Choroid plexus epithelial cell (primary cell): Measurements from ENCODE around the gene PTP4A2.
"Not testable (repeated sequence)": the region's sequence is repeated elsewhere in the genome, so short reads cannot be mapped to it uniquely, and the experiment has no call there.

ENCODE experiments used
- DNase-seq: peaks from one replicate; pipeline ENCODE4 v3.0.0-alpha.2; 2010; ENCODE audit warnings: low read depth
- H3K4me3 ChIP-seq: 2 replicates; pipeline ENCODE4 v1.5.1; 2011; ENCODE audit warnings: low read depth, mild to moderate bottlenecking, control low read depth, low read length, moderate library complexity
- TF ChIP-seq, protein P1 (sequence below): conservative IDR thresholded peaks from 2 replicates; pipeline ENCODE4 v1.5.1; 2011; ENCODE audit warnings: low read depth, mild to moderate bottlenecking, control low read depth, inconsistent platforms, low read length, moderate library complexity

Gene PTP4A2

DNA sequence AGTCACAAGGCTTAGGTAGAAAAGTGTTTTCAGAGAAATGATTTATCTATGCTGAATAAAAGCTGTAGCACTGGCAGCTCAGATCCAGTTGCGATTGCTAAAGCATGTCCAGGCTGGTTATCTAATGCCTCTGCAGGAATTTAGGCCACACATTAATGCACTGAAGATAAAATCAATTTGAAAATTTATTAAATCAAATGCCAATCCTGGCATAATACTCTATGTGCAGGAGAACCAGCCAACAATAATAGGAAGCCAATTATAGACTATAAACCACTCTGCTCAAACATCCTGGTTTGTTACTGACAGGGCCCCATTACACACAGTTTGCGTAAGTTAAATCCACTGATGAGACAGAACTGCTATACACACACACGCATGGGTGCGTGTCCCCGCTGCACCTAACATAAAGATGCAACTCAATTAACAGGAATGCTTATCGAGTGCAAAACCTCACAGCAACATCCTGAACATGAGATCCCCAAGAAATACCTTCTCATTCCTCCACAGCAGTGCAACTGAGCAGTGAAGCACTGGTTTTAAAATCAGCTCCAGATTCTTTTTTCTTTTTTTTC is 40.6 kb downstream of the PTP4A2 start:
- H3K4me3 ChIP-seq, result no peak overlapping the region
- TF ChIP-seq, protein P1, sequence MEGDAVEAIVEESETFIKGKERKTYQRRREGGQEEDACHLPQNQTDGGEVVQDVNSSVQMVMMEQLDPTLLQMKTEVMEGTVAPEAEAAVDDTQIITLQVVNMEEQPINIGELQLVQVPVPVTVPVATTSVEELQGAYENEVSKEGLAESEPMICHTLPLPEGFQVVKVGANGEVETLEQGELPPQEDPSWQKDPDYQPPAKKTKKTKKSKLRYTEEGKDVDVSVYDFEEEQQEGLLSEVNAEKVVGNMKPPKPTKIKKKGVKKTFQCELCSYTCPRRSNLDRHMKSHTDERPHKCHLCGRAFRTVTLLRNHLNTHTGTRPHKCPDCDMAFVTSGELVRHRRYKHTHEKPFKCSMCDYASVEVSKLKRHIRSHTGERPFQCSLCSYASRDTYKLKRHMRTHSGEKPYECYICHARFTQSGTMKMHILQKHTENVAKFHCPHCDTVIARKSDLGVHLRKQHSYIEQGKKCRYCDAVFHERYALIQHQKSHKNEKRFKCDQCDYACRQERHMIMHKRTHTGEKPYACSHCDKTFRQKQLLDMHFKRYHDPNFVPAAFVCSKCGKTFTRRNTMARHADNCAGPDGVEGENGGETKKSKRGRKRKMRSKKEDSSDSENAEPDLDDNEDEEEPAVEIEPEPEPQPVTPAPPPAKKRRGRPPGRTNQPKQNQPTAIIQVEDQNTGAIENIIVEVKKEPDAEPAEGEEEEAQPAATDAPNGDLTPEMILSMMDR, result no peak
- no peak for DNase-seq

DNA sequence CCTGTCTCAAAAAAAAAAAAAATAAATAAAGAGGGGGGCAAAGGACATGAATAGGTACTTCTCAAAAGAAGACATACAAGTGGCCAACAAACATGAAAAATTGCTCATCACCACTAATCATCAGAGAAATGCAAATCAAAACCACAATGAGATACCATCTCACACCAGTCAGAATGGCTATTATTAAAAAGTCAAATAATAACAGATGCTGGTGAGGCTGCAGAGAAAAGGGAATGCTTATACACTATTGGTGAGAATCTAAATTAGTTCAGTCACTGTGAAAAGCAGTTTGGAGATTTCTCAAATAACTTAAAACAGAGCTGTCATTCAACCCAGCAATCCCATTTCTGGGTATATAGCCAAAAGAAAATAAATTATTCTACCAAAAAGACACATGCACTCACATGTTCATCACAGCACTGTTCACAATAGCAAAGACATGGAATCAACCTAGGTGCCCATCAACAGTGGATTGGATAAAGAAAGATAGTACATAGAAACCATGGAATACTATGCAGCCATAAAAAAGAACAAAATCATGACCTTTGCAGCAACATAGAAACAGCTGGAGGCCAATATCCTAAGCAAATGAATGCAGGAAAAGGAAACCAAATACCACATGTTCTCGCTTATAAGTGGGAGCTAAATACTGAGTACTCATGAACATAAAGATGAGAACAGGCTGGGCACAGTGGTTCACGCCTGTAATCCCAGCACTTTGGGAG is 42.5 kb downstream of the PTP4A2 start:
- not testable (repeated sequence) for H3K4me3 ChIP-seq, DNase-seq

DNA sequence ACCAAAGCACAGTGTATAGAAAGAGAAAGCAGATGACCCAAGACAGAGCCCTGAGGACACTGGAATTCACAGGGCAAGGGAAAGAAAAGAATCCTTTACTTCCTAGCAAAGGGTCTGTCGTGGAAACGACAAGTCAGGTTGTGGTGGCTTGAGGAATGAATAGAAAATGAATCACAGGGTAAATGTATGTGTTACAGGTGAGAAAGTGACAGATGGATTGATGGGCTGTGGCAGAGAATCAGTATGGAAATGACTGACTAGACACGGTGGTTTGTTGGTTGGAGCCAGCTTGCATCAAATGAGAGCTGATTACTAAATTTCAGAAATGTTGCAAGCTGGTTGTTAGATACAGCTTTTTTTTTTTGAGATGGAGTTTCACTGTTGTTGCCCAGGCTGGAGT is 46.9 kb downstream of the PTP4A2 start:
- TF ChIP-seq, protein P1, result no peak
- no peak for DNase-seq
- H3K4me3 ChIP-seq, result no peak overlapping the region

DNA sequence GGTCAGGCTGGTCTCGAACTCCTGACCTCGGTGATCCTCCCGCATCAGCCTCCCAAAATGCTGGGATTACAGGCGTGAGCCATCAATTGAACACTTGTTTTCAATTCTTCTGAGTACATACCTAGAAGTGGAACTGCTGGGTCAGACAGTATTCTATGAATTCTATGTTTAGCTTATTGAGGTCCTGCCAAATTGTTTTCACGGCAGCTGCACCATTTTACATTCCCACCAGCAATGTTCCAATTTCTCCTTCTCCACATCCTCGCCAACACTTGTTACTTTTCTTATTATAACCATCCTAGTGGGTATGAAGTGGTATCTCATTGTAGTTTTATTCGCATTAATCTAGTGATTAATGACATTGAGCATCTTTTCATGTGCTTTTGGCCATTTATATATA is 49.9 kb downstream of the PTP4A2 start:
- DNase-seq, result no peak
- no peak overlapping the region for H3K4me3 ChIP-seq
- TF ChIP-seq, protein P1, result no peak

DNA sequence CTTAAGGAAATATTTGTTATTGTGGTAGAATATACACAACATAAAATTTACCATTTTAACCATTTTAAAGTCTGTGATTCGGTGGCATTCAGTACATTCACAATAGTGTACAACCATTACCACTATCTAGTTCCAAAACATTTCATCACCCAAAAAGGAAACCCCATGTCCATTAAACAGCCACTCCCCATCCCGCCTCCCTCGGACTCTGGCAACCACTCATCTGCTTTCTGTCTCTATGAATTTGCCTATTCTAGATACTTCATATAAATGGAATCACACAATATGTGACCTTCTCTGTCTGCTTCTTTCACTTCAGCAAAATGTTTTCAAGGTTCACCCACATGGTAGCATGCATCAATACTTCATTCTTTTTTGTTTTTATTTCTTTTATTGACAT is 51.3 kb downstream of the PTP4A2 start:
- H3K4me3 ChIP-seq, result no peak overlapping the region
- no peak for DNase-seq

DNA sequence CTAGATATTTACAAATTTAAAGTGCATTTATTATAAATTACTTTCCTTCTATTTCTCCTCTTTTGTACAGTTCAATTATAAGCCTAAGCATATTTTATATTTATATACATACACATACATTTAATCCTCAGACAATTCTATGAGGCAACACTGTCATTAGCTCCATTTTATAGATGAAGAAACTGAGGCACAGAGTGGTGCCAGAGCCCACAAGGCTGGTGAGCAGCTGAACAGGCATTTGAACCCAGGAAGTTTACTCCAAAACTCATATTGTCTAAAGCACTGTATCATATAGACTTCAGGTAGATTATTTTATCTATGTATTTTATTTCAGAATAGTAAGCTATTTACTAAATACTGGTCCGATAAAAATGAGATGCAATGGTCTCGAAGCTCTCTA is 52.3 kb downstream of the PTP4A2 start:
- H3K4me3 ChIP-seq, result no peak overlapping the region
- no peak for DNase-seq
- TF ChIP-seq, protein P1, result no peak

More for the DNA sequence above, 51.3 kb downstream of the PTP4A2 start:
- TF ChIP-seq, protein P1, result no peak

DNA sequence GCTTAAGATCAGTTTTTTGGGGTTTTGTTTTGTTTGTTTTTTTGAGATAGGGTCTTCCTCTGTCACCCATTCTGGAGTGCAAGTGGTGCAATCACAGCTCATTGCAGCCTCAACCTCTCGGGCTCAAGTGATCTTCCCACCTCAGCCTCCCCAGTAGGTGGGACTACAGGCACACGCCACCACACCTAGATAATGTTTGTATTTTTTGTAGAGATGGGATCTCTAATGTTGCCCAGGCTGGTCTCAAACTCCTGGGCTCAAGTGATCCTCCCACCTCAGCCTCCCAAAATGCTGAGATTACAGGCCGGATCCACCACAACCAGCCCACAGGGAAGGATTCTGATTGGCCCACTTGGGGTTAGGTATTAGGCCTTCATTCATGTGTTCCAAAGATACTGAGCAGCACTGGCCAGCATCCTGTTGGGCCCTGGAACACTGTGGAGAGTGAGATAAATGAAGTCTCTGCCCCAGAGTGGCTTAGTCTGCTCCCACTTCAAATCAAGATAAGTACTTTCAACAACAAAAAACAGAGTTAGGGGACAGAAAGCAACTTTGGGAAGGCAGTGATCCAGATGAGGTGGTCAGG is 54.7 kb downstream of the PTP4A2 start:
- TF ChIP-seq, protein P1, result no peak
- H3K4me3 ChIP-seq, result no peak overlapping the region
- DNase-seq, result no peak
